GM12878 (cell line): ENCODE measurements around the gene SLC9A7. TPM values are rescaled to one million over a fixed set of nuclear protein-coding genes. Genes with fewer than 3 reads are reported as not detected.

Experiments
- ATAC-seq: fragments of 200-7000 bp; cut with Tn5 transposase; 3 replicates; pipeline ENCODE4 v1.9.1; 2020; ENCODE audit warnings: mild to moderate bottlenecking, moderate library complexity
- BruUV-seq: library from RNA; stranded (reverse); fragments of 400-500 nt; replicated peaks from 2 replicates; lab custom pipeline; 2021; lab: Mats Ljungman, UMichigan
- CTCF ChIA-PET: fragments of 300-600 bp; sonication (Branson Sonifier 250); formaldehyde crosslinking; extraction: SDS; loops from one replicate; lab custom pipeline; 2021; ENCODE audit warnings: inconsistent platforms; lab: Yijun Ruan, JAX
- POLR2A ChIA-PET: fragments of 350-600 bp; formaldehyde crosslinking; extraction: SDS; loops from one replicate; lab custom pipeline; 2021; ENCODE audit warnings: inconsistent platforms; lab: Charles Lee
- RAD21 ChIA-PET: fragments of 300-600 bp; sonication (Branson Sonifier 250); formaldehyde crosslinking; loops from one replicate; lab custom pipeline; 2023; ENCODE audit warnings: antibody characterized with exemption; ENCODE audit not compliant: unreplicated experiment; lab: Charles Lee
- SMC1A ChIA-PET: fragments of 300-600 bp; sonication (Branson Sonifier 250); formaldehyde crosslinking; loops from one replicate; lab custom pipeline; 2023; ENCODE audit not compliant: unreplicated experiment, uncharacterized antibody; lab: Charles Lee
- DNase-seq: peaks from one replicate; pipeline ENCODE4 v3.0.0-alpha.2; 2011; ENCODE audit warnings: low read depth, low spot score
- FAIRE-seq: peaks from 3 replicates; lab custom pipeline; 2011; peaks lifted over from hg19 to GRCh38; lab: Jason Lieb, UNC
- H2AFZ ChIP-seq: 2 replicates; pipeline ENCODE4 v1.6.0; 2011; ENCODE audit warnings: low read depth, low read length, control low read depth; ENCODE audit not compliant: control insufficient read depth
- H3K27ac ChIP-seq: 2 replicates; pipeline ENCODE4 v1.5.1; 2011; ENCODE audit warnings: control low read depth; ENCODE audit not compliant: control insufficient read depth, insufficient read depth
- H3K27me3 ChIP-seq, 2 experiments: replicated peaks in 1 of 2; 2 replicates each; pipeline versions ENCODE4 v1.6.0 to v1.6.1; 2011; ENCODE audit warnings: low read length in 1 of 2; ENCODE audit not compliant: control insufficient read depth in 2 of 2, insufficient read depth in 2 of 2
- H3K36me3 ChIP-seq, 2 experiments: 2 replicates each; pipeline ENCODE4 v1.5.1; 2011; ENCODE audit warnings: low read length in 1 of 2; ENCODE audit not compliant: control insufficient read depth in 2 of 2, insufficient read depth in 2 of 2
- H3K4me1 ChIP-seq: 2 replicates; pipeline ENCODE4 v1.6.1; 2011; ENCODE audit warnings: mild to moderate bottlenecking, low read length, moderate library complexity, mixed read lengths; ENCODE audit not compliant: control insufficient read depth, insufficient read depth
- H3K4me2 ChIP-seq: 2 replicates; pipeline ENCODE4 v1.6.0; 2011; ENCODE audit warnings: control low read depth; ENCODE audit not compliant: control insufficient read depth, insufficient read depth
- H3K4me3 ChIP-seq: fragments of 200-600 bp; sonication (generic); 2 replicates; pipeline ENCODE4 v1.5.1; 2016
- H3K79me2 ChIP-seq: 2 replicates; pipeline ENCODE4 v1.6.0; 2011; ENCODE audit warnings: low read length; ENCODE audit not compliant: control insufficient read depth, insufficient read depth
- H3K9ac ChIP-seq: 2 replicates; pipeline ENCODE4 v1.8.0; 2011; ENCODE audit warnings: low read length, control low read depth, mixed read lengths; ENCODE audit not compliant: control insufficient read depth, insufficient read depth
- H3K9me3 ChIP-seq: replicated peaks from 3 replicates; pipeline ENCODE4 v1.5.1; 2011; ENCODE audit warnings: mild to moderate bottlenecking, low read length; ENCODE audit not compliant: control insufficient read depth, insufficient read depth
- H4K20me1 ChIP-seq: 2 replicates; pipeline ENCODE4 v1.6.0; 2011; ENCODE audit not compliant: control insufficient read depth, insufficient read depth
- GATAD2B ChIP-seq: fragments of 450-650 bp; conservative IDR thresholded peaks from 2 replicates; pipeline ENCODE4 v1.6.1; 2017; ENCODE audit warnings: low read depth, mild to moderate bottlenecking, moderate library complexity
- NFYB ChIP-seq: IDR thresholded peaks from 2 replicates; pipeline ENCODE4 v1.6.1; 2011; ENCODE audit warnings: low read depth, mild to moderate bottlenecking, low read length, improper control_type of control experiment, moderate library complexity; ENCODE audit not compliant: insufficient read depth
- TAF1 ChIP-seq: IDR thresholded peaks from 2 replicates; pipeline ENCODE4 v1.6.1; 2011; ENCODE audit warnings: mild to moderate bottlenecking, low read depth, low read length, borderline replicate concordance
- ZBTB4 ChIP-seq: fragments of 450-650 bp; formaldehyde crosslinking; IDR thresholded peaks from 2 replicates; pipeline ENCODE4 v1.4.0; 2022; ENCODE audit warnings: mild to moderate bottlenecking, moderate library complexity
- WGBS: methylation state at CpG from one replicate; pipeline ENCODE4 v1.1.6; 2016; ENCODE audit warnings: low lambda C conversion rate; ENCODE audit not compliant: insufficient replicate concordance, insufficient coverage; ENCODE audit errors: missing lambda C conversion rate; 5-methylcytosine and 5-hydroxymethylcytosine counted together
- in situ Hi-C: fragments of 300-500 bp; cut with MboI; formaldehyde crosslinking; loops from 9 replicates; pipeline ENCODE4 v1.14.3; 2018; ENCODE audit warnings: mixed read lengths
- intact Hi-C: fragments of 100-400 bp; cut with micrococcal nuclease; formaldehyde crosslinking; loops from one replicate; pipeline ENCODE4 v1.14.2; 2022; ENCODE audit not compliant: unreplicated experiment
- polyA plus RNA-seq, 11 experiments: library from polyadenylated mRNA; depleted of rRNA in 4 of 11; unstranded in 6 of 11; stranded (reverse) in 5 of 11; fragments of >200 nt; fragmentation: Nextera tagmentation in 4 of 11; fragmentation: Illumina TruSeq in 1 of 11; extraction: Ambion mirVana in 4 of 11; extraction: Trizol in 1 of 11; gene quantifications; 1 replicate in 1 of 11; 2 replicates in 10 of 11; pipeline versions ENCODE4 v1.2.1 to v1.2.3, GENCODE V29; 2011 to 2016; ENCODE audit warnings: inconsistent platforms in 2 of 11, missing spikeins in 2 of 11, low read depth in 1 of 11
- total RNA-seq, 4 experiments: library from RNA; depleted of rRNA in 3 of 4; stranded (reverse); fragments of >200 nt in 3 of 4; fragmentation: Illumina TruSeq in 1 of 4; extraction: Trizol in 1 of 4; gene quantifications; 2 replicates each; pipeline versions ENCODE4 v1.2.1 to v1.2.3, GENCODE V29; 2013 to 2021

Gene SLC9A7
- total and polyA plus RNA-seq, 10 of the 15 experiments (the other 5 are each of a cell fraction or from before 2014, with no cell fraction given) = 5.0 to 62.8 (median 30.5) TPM

GRCh38 chrX:46649421-46650260 is 109.3 kb downstream of the SLC9A7 start:
- ATAC-seq (peak; percentile 5; the same call in 1 of the 3 replicates), FAIRE-seq (no peak), DNase-seq (no peak)
- Histone ChIP-seq H3K79me2 (no peaks in the 10 kb centered on the region; the same call in none of the 2 replicates), H3K4me2 (no peak overlapping the region), H4K20me1 (no peaks in the 10 kb centered on the region; the same call in 1 of the 2 replicates), H3K27ac (no peak overlapping the region), H3K27me3 (no peaks in the 10 kb centered on the region), H3K4me1 (peaks cover 15% of the 10 kb centered on the region), H3K4me3 (no peak overlapping the region), H2AFZ (no peak overlapping the region), H3K36me3 (peaks cover 2 to 7% of the 10 kb centered on the region in 2 experiments; a peak in 2 of 4 replicates), H3K9ac (no peak overlapping the region), H3K9me3 (no peaks in the 10 kb centered on the region)
- WGBS = 61% methylated on average over 7 of the region's 7 CpGs
- intact Hi-C loops (loop anchor here (5.0 kb wide), 1 partner anchor 38 kb away; no protein-coding TSS in a partner anchor), in situ Hi-C loops (loop anchor here (5.0 kb wide), 1 partner anchor 143 kb away; no protein-coding TSS in a partner anchor)
- ChIA-PET CTCF (interaction anchor here (0.7 to 4.7 kb wide), 5 partner anchors 14 to 189 kb away, joined by 3 to 26 read pairs (median 5); no protein-coding TSS in a partner anchor), RAD21 (interaction anchor here (0.8 to 2.6 kb wide), 5 partner anchors 12 to 147 kb away, joined by 3 to 12 read pairs (median 4); no protein-coding TSS in a partner anchor), POLR2A (interaction anchor here (0.6 to 0.7 kb wide), 2 partner anchors 42 to 189 kb away, joined by 3 read pairs; no protein-coding TSS in a partner anchor), SMC1A (interaction anchor here (0.7 to 3.1 kb wide), 16 partner anchors 12 to 146 kb away, joined by 3 to 14 read pairs (median 4); no protein-coding TSS in a partner anchor)
- no TSS peak for BruUV-seq
- TF ChIP-seq GATAD2B (no peak), NFYB (no peak), ZBTB4 (no peak), TAF1 (no peak)
